Measurements from ENCODE around the gene HADHA. TPM values are rescaled to one million over a fixed set of nuclear protein-coding genes. Genes with fewer than 3 reads are reported as not detected.

Gene HADHA
- total RNA-seq, 1 donor from 2014 or later = 174 TPM

- no peak overlapping the region for H3K9ac ChIP-seq (ENCODE audit: low read depth in 1 of 3, low read length in 3 of 3)
- H3K9me3 ChIP-seq (ENCODE audit: control insufficient read depth in 3 of 3, low read length in 3 of 3) = no peaks in the 10 kb centered on the region
- H3K36me3 ChIP-seq (ENCODE audit: control insufficient read depth in 3 of 3, insufficient read depth in 3 of 3, low read length in 3 of 3) = peaks cover 44 to 78% (median 68%) of the 10 kb centered on the region in 3 donors
- H3K27ac ChIP-seq (ENCODE audit: low read depth, low read length) = no peak overlapping the region
- no peak overlapping the region for H3K4me3 ChIP-seq (ENCODE audit: low read length in 3 of 3)
- H3K27me3 ChIP-seq (ENCODE audit: control insufficient read depth in 3 of 3, insufficient read depth in 3 of 3, low read length in 3 of 3) = no peaks in the 10 kb centered on the region
- no peaks in the 10 kb centered on the region for H3K4me1 ChIP-seq (ENCODE audit: control insufficient read depth in 3 of 3, insufficient read depth in 3 of 3, low read length in 3 of 3)
Observed at GRCh38 chr2:26202981-26203490, 41.4 kb downstream of the HADHA start.

GRCh38 chr2:26197516-26197915, 46.9 kb downstream of the HADHA start:
- Histone ChIP-seq H3K9ac (ENCODE audit: low read depth in 1 of 3, low read length in 3 of 3) (no peak overlapping the region), H3K27me3 (ENCODE audit: control insufficient read depth in 3 of 3, insufficient read depth in 3 of 3, low read length in 3 of 3) (no peaks in the 10 kb centered on the region), H3K36me3 (ENCODE audit: control insufficient read depth in 3 of 3, insufficient read depth in 3 of 3, low read length in 3 of 3) (peaks cover 57 to 85% (median 81%) of the 10 kb centered on the region in 3 donors)

GRCh38 chr2:26196683-26197418, 47.6 kb downstream of the HADHA start:
- H3K4me1 ChIP-seq (ENCODE audit: control insufficient read depth in 3 of 3, insufficient read depth in 3 of 3, low read length in 3 of 3) = peaks cover 0 to 12% (median 3%) of the 10 kb centered on the region in 3 donors
- H3K4me3 ChIP-seq (ENCODE audit: low read length in 3 of 3) = no peak overlapping the region
- no peaks in the 10 kb centered on the region for H3K9me3 ChIP-seq (ENCODE audit: control insufficient read depth in 3 of 3, low read length in 3 of 3)
- no peak overlapping the region for H3K27ac ChIP-seq (ENCODE audit: low read depth, low read length)
- H3K9ac ChIP-seq (ENCODE audit: low read depth in 1 of 3, low read length in 3 of 3) = no peak overlapping the region
- peaks cover 57 to 82% (median 80%) of the 10 kb centered on the region in 3 donors for H3K36me3 ChIP-seq (ENCODE audit: control insufficient read depth in 3 of 3, insufficient read depth in 3 of 3, low read length in 3 of 3)
- no peaks in the 10 kb centered on the region for H3K27me3 ChIP-seq (ENCODE audit: control insufficient read depth in 3 of 3, insufficient read depth in 3 of 3, low read length in 3 of 3)

More at GRCh38 chr2:26197516-26197915, 46.9 kb downstream of the HADHA start:
- peaks cover 0 to 12% (median 3%) of the 10 kb centered on the region in 3 donors for H3K4me1 ChIP-seq (ENCODE audit: control insufficient read depth in 3 of 3, insufficient read depth in 3 of 3, low read length in 3 of 3)
- no peak overlapping the region for H3K27ac ChIP-seq (ENCODE audit: low read depth, low read length)
- no peaks in the 10 kb centered on the region for H3K9me3 ChIP-seq (ENCODE audit: control insufficient read depth in 3 of 3, low read length in 3 of 3)
- H3K4me3 ChIP-seq (ENCODE audit: low read length in 3 of 3) = no peak overlapping the region

- Histone ChIP-seq H3K27me3 (ENCODE audit: control insufficient read depth in 3 of 3, insufficient read depth in 3 of 3, low read length in 3 of 3) (no peaks in the 10 kb centered on the region), H3K27ac (ENCODE audit: low read depth, low read length) (no peak overlapping the region), H3K36me3 (ENCODE audit: control insufficient read depth in 3 of 3, insufficient read depth in 3 of 3, low read length in 3 of 3) (peaks cover 68 to 87% (median 84%) of the 10 kb centered on the region in 3 donors), H3K4me1 (ENCODE audit: control insufficient read depth in 3 of 3, insufficient read depth in 3 of 3, low read length in 3 of 3) (peaks cover 0 to 12% (median 3%) of the 10 kb centered on the region in 3 donors), H3K9me3 (ENCODE audit: control insufficient read depth in 3 of 3, low read length in 3 of 3) (no peaks in the 10 kb centered on the region), H3K4me3 (ENCODE audit: low read length in 3 of 3) (no peak overlapping the region), H3K9ac (ENCODE audit: low read depth in 1 of 3, low read length in 3 of 3) (no peak overlapping the region)
Observed at GRCh38 chr2:26195040-26195984, 49.1 kb downstream of the HADHA start.

GRCh38 chr2:26193578-26194231, 50.7 kb downstream of the HADHA start:
- Histone ChIP-seq H3K9ac (ENCODE audit: low read depth in 1 of 3, low read length in 3 of 3) (no peak overlapping the region), H3K27me3 (ENCODE audit: control insufficient read depth in 3 of 3, insufficient read depth in 3 of 3, low read length in 3 of 3) (no peaks in the 10 kb centered on the region), H3K36me3 (ENCODE audit: control insufficient read depth in 3 of 3, insufficient read depth in 3 of 3, low read length in 3 of 3) (peaks cover 58 to 75% (median 72%) of the 10 kb centered on the region in 3 donors), H3K27ac (ENCODE audit: low read depth, low read length) (no peak overlapping the region), H3K4me1 (ENCODE audit: control insufficient read depth in 3 of 3, insufficient read depth in 3 of 3, low read length in 3 of 3) (peaks cover 0 to 12% (median 3%) of the 10 kb centered on the region in 3 donors), H3K9me3 (ENCODE audit: control insufficient read depth in 3 of 3, low read length in 3 of 3) (no peaks in the 10 kb centered on the region), H3K4me3 (ENCODE audit: low read length in 3 of 3) (no peak overlapping the region)

GRCh38 chr2:26191316-26192159, 52.9 kb downstream of the HADHA start:
- H3K9ac ChIP-seq (ENCODE audit: low read depth in 1 of 3, low read length in 3 of 3) = no peak overlapping the region
- H3K36me3 ChIP-seq (ENCODE audit: control insufficient read depth in 3 of 3, insufficient read depth in 3 of 3, low read length in 3 of 3) = peaks cover 50 to 55% (median 51%) of the 10 kb centered on the region in 3 donors
- peaks cover 0 to 10% (median 3%) of the 10 kb centered on the region in 3 donors for H3K4me1 ChIP-seq (ENCODE audit: control insufficient read depth in 3 of 3, insufficient read depth in 3 of 3, low read length in 3 of 3)
- no peaks in the 10 kb centered on the region for H3K27me3 ChIP-seq (ENCODE audit: control insufficient read depth in 3 of 3, insufficient read depth in 3 of 3, low read length in 3 of 3)
- no peaks in the 10 kb centered on the region for H3K9me3 ChIP-seq (ENCODE audit: control insufficient read depth in 3 of 3, low read length in 3 of 3)
- no peak overlapping the region for H3K4me3 ChIP-seq (ENCODE audit: low read length in 3 of 3)
- H3K27ac ChIP-seq (ENCODE audit: low read depth, low read length) = no peak overlapping the region

- H3K36me3 ChIP-seq (ENCODE audit: control insufficient read depth in 3 of 3, insufficient read depth in 3 of 3, low read length in 3 of 3) = peaks cover 43 to 49% (median 48%) of the 10 kb centered on the region in 3 donors
- H3K4me1 ChIP-seq (ENCODE audit: control insufficient read depth in 3 of 3, insufficient read depth in 3 of 3, low read length in 3 of 3) = peaks cover 2 to 7% (median 5%) of the 10 kb centered on the region in 3 donors
- H3K27ac ChIP-seq (ENCODE audit: low read depth, low read length) = no peak overlapping the region
- no peaks in the 10 kb centered on the region for H3K27me3 ChIP-seq (ENCODE audit: control insufficient read depth in 3 of 3, insufficient read depth in 3 of 3, low read length in 3 of 3)
- no peak overlapping the region for H3K9ac ChIP-seq (ENCODE audit: low read depth in 1 of 3, low read length in 3 of 3)
- H3K9me3 ChIP-seq (ENCODE audit: control insufficient read depth in 3 of 3, low read length in 3 of 3) = no peaks in the 10 kb centered on the region
- no peak overlapping the region for H3K4me3 ChIP-seq (ENCODE audit: low read length in 3 of 3)
Observed at GRCh38 chr2:26190369-26190768, 54.1 kb downstream of the HADHA start.

GRCh38 chr2:26189751-26190150, 54.7 kb downstream of the HADHA start:
- Histone ChIP-seq H3K4me3 (ENCODE audit: low read length in 3 of 3) (no peak overlapping the region), H3K9me3 (ENCODE audit: control insufficient read depth in 3 of 3, low read length in 3 of 3) (no peaks in the 10 kb centered on the region), H3K4me1 (ENCODE audit: control insufficient read depth in 3 of 3, insufficient read depth in 3 of 3, low read length in 3 of 3) (peaks cover 2 to 6% (median 3%) of the 10 kb centered on the region in 3 donors), H3K9ac (ENCODE audit: low read depth in 1 of 3, low read length in 3 of 3) (no peak overlapping the region), H3K27me3 (ENCODE audit: control insufficient read depth in 3 of 3, insufficient read depth in 3 of 3, low read length in 3 of 3) (no peaks in the 10 kb centered on the region), H3K27ac (ENCODE audit: low read depth, low read length) (no peak overlapping the region), H3K36me3 (ENCODE audit: control insufficient read depth in 3 of 3, insufficient read depth in 3 of 3, low read length in 3 of 3) (peaks cover 39 to 43% (median 43%) of the 10 kb centered on the region in 3 donors)

- no peaks in the 10 kb centered on the region for H3K27me3 ChIP-seq (ENCODE audit: control insufficient read depth in 3 of 3, insufficient read depth in 3 of 3, low read length in 3 of 3)
- H3K36me3 ChIP-seq (ENCODE audit: control insufficient read depth in 3 of 3, insufficient read depth in 3 of 3, low read length in 3 of 3) = peaks cover 34 to 36% (median 36%) of the 10 kb centered on the region in 3 donors
- peaks cover 2 to 10% (median 7%) of the 10 kb centered on the region in 3 donors for H3K4me1 ChIP-seq (ENCODE audit: control insufficient read depth in 3 of 3, insufficient read depth in 3 of 3, low read length in 3 of 3)
Observed at GRCh38 chr2:26189123-26189522, 55.3 kb downstream of the HADHA start.

More at GRCh38 chr2:26189123-26189522, 55.3 kb downstream of the HADHA start:
- H3K9ac ChIP-seq (ENCODE audit: low read depth in 1 of 3, low read length in 3 of 3) = no peak overlapping the region
- no peak overlapping the region for H3K27ac ChIP-seq (ENCODE audit: low read depth, low read length)
- no peak overlapping the region for H3K4me3 ChIP-seq (ENCODE audit: low read length in 3 of 3)
- H3K9me3 ChIP-seq (ENCODE audit: control insufficient read depth in 3 of 3, low read length in 3 of 3) = no peaks in the 10 kb centered on the region
